Measurements from ENCODE around the gene ENKD1.

DNA sequence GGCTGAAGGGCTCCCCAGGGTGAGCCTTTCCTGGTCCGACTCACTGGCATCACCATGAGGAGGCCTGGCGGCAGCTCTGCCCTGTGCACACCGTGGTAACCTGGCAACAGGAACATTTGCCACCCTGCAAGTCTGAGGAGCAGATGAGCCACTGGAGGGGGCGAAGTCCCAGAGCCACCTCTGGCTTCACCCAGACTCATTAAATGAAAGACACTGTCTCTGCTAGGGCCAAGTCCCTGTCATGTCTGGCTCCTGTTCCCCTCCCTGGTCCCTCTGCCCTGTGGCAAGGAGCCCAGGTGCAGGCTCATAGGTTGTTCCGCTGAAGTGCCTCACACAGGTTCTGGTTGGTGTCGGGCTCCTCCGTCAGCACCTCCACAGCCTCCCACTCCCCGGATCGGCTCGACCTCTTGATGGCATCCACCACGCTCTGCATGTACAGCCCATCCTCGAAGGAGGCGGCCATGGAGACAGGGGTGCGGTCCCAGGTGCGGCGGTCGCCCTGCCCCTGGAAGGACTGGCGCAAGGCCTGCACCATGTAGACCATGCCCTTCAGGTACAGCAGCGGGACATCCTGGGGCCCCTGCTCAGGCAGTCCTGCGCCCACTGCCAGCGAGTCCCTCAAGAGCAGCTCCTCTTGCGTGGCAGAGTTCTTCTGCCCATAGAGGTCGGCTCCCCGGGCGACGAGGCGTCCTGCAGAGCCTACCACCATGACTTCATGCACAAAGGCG is 8.5 kb upstream of the ENKD1 start:
- TF ChIP-seq POLR2A (IDR thresholded peaks at IDR 0.05; ENCODE audit: low read length) (no peak), GATA1 (IDR thresholded peaks at IDR 0.05; ENCODE audit: low read depth, low read length) (no peak)

Measured in erythroblast (primary cell).